Raji (cell line): ENCODE measurements around the gene CHGA.

Experiments used
- POLR2A ChIP-seq: IDR thresholded peaks from 2 replicates; pipeline ENCODE4 v1.6.1; 2011; ENCODE audit warnings: low read depth, low read length, control low read depth; ENCODE audit not compliant: insufficient read depth

CHGA gene

DNA sequence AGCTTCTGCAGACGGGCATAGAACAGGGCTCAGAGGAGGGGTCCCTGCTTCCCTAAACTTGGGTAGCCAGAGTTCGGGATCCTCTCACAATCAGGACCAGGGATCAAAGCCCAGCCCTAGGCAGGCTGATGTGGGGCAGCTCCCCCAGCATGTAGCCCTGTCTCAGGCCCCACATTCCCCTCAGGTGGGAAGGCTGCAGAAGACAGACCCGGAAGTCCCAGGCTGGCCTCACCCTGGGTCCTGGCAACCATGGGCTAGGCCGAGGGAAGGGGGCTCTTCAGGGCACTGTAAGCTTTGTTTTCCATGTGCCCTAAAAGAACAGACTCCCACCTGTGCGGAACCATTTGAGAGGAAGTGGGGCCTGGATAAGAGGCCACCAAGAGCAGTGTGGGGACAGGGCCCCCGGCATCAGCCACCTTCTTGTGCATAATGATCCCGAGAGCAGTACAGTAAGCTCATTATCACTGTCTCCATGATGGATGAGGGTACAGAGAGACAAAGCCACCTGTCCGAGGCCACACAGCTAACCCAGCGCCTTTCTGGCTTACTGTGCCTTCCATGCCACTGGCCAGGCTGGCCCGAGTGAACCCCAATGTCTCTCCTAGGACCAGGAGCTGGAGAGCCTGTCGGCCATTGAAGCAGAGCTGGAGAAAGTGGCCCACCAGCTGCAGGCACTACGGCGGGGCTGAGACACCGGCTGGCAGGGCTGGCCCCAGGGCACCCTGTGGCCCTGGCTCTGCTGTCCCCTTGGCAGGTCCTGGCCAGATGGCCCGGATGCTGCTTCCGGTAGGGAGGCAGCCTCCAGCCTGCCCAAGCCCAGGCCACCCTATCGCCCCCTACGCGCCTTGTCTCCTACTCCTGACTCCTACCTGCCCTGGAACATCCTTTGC, 11.5 kb downstream of the CHGA start:
- TF ChIP-seq POLR2A, result no peak

DNA sequence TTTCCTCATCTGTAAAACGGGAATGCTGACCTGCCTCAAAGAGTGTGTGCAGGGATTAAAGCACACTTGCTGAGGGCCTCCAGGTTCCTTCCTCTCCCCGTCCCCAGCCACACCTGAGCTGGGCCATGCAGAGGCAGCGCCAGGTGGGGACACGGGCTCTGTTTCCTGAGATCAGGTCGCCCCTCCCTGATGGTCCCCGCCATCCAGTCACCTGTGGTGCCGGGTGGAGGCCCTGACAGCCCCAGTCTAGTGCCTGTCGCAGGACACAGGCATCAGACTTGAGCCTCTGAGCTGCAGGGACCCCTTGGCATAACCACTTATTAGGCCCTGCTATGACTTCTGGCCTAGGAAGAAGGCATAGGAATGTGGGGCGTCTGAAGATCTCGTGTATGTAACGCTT, 12.5 kb downstream of the CHGA start:
- no peak for TF ChIP-seq POLR2A

DNA sequence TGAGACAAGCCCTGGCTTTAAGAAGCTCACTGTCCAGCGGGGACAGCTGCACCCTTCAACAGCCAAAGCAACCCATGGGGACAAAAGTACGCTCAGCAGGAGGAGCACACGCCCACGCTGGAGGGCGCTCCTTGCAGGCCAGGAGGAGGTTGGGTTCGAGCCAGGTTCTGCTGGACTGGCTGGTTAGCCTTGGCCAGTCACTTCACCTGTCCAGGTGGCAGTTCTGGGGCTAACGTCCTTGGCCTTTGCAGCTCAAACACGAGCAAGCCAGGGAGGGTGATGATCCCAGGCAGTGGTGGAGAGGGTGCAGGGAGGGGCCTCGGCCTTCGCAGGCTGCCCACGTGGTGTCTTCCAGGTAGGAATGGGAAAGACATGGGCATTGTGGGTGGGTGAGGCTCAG, 13.1 kb downstream of the CHGA start:
- no peak for TF ChIP-seq POLR2A

DNA sequence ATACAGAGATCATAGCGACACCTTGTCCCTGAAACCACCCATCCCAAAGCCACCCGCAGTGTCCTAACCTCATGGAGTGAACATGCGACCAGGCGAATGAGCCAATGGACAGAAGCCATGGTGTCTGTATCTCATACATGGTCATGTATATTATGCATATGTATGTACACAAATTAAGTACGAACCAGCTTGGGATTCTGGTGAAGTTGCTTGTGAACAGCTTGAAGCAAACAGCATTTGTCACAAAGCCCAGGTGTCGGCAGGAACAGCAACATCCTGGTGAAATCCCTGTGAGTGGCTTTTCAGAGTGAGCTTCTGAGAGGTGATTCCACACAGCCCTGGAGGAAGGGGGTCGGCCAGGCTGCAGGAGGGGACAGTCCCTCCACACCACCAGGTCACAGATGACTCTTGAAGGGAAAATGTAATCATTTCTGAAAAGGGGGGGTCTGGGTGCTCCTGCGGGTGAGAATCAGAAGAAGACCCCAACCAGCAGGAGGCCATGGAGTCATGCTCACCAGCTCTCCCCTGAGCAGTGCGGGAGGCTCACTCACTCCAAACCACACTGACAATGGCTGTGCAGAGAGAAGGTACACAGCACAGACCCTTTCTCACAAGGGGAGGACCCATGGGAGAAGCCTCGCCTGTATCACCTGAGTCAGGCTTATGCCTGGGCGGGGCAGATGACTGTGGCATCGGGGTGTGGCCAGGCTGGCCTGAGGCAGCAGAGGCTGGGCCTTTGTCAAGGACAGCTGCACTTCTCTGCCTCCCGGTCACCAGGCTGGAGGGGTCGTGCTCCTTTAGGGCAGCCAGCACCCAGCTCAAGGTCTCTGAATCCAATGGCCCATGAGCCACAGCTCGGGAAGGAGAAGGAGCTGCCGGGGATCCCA, 14.3 kb downstream of the CHGA start:
- no peak for TF ChIP-seq POLR2A

DNA sequence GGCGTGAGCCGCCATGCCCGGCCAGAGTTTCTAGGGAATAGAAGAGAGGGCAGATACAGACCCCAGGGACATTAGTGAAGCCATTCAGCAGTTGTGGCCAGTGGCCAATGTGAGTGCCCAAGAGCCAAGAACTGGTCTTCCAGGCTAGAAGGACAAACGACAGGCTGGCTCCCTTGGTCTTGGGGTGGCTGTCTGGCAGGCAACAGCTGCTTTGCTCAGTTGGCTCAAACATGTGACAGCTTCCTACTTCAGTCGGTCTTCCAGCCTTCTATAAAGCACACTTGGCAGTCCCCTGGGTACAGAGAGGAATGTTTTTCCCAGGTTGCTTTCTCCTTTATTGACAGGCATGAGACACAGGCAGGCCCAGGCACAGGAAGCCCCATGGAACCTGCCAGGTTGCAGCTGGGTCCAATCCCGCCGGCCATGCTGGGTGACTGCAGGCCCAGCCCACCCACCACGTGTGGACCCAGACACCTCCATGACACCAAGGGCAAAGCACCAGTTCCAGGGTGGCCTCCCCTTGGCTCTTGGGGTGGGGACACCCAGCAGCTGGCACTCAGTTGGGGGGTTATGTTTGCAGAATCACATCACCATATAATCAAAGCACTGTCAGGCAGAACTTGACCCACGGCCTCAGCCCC, 15.4 kb downstream of the CHGA start:
- no peak for TF ChIP-seq POLR2A

DNA sequence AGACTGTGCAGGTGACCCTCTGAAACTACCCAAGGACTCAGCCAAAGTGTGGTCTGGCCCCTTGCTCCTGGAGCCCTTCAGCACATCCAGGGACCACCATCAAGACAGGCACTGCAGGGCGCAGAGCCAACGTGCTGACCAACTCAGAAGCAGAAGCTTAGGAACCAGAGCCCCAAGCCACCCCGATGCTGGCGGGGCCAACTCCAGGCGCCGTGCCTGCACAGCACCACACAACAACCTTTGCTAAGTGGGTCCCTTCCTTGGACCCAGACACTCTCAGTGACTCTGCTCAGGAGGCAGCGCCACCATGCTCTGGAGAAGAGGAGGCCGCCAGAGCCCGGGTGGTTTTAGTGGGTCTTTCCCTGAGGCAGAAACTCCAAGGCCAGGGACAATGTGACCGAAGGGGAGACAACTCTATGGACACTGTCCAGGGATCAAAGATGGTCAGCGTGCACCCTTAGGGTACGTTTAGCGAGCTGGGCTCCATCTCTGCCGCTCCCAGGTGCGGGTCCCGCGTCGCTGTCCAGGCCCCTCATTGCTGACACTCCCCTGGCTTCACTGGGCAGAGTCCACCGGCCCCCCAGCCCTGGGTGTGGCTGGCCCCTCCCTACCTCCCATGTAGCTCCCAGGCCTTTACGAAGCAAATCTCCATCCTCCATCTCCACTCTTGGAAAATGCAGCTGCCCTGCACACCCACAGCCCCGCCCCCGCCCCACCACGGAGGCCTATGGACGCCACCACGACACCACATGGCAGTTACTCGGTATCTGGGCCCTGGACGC, 16.1 kb downstream of the CHGA start:
- TF ChIP-seq POLR2A, result no peak

DNA sequence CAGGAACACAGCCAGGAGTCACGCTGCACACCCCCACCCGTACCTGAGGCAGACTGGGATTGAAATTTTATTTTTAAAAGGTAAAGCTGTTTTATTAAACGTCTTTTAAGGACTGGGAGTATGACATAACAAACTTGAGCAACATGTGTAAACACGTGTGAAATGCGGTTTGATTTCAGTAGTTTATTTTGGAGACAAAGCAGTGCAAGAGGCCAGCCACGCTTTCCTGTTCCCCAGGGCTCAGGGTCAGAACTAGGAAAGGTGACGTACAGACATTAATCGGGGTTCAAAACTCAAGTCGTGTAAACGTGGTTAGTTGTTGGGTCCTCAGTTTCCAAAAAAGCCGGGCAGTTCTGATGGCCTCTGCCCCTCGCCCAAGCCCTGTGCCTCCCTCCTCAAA, 16.7 kb downstream of the CHGA start:
- TF ChIP-seq POLR2A, result no peak

DNA sequence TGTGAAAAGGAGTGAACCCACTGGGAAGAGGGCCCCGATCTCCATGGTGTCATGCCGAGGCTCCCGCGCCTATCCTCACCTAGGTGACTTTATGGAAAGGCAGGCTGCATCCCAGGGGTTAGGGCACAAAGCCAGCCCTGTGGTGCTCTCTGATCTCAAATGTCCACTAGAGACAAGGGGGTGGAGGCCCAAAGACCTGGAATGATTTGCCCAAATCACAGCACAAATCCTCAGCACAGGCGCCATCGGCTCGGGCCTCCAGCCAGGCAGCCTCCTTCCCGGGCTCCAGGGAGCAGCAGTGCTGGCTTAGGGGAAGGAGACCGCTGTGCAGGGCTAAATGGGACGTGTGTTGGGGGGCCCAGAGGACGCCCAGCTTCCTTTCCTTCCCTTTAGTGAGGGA, 17.6 kb downstream of the CHGA start:
- TF ChIP-seq POLR2A, result no peak

DNA sequence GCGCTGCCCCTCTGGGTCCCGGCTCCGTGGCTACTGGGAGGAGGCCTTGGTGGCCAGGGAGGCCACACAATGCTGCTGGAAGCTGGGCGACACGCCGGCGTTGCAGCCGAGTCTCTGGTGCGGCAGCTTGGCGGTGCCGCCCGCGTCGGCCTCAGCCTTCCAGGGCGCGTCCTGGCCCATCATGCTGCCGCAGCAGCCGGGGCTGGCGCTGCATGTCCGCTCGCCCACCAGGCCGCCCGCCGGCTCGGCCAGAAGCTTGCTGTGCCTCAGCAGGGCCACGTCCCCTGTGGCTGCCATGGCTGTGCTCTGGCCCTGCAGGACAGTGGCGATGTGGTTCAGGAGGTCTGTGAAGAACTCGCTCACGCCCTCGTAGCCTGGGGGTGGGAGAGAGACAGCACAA, 18.6 kb downstream of the CHGA start:
- no peak for TF ChIP-seq POLR2A

DNA sequence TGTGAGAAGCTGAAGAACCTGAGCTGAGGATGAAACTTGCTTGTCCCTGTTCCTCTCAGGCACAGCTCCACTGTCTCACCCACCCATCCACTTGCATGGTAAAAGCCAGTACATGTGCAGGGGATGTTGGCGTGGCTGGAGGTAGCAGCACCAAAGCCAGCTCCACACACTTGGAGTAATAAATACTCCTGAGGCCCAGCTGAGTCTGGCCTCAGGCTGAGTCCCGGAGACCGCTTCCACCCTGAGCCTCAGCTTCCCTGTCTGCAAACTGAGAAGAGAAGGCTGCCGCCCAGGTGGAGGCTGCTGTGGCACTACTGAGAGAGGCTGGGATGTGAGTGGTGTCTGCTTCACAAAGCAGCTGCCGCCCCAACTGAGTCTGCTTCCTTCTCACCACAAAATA, 19.2 kb downstream of the CHGA start:
- no peak for TF ChIP-seq POLR2A

DNA sequence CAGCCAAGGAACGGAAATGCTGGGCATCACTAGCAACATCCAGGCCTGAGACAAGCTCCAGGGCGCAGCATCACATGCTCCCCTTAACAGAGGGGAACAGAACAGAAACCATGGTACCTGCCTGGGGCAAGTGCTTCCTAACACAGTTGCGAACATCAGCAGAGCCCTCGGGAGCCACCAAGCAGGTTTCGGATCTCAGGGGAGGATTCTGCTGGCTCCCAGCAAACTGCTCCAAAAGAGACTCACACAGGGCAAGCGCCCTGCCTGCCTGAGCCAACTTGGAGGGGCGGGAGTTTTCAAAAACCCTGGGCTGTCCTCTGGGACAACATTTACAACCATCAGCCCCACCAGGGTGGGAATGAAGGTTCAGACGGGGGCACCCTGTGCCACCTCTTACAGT, 19.6 kb downstream of the CHGA start:
- no peak for TF ChIP-seq POLR2A

DNA sequence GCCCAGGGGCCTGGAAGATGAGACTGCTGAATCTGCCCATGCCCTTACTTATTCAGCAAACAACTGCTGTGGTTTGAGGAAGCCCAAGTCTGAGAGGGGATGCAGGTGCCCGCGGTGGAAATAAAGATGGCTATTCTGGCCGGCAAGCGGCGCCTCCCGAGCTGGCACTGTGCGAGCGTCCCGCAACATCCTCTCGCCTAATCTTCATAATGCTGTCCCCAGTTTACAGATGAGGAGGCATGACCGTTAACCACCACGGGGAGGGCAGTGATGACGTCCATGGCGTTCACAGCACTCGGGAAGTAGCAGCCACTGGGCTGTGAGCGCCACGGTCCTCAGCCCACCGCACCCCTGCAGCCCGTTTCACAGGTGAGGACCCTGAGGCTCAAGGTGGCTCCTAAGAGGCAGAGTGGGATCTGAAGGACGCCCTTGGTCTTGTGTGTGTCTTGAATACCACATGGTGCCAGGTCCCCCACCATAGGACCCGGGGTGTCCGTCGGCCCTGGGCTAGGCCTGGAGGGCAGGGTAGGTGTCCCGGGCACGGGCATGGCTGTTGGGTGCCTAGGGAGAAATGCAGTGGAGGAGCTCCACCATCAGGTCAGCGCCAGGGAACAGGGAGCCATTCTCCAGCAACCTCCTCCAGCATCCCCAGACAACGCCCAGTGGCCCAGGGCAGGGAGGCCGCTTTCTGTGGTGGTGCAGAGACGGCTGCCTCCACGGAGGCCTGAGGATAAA, 20.2 kb downstream of the CHGA start:
- TF ChIP-seq POLR2A, result no peak

DNA sequence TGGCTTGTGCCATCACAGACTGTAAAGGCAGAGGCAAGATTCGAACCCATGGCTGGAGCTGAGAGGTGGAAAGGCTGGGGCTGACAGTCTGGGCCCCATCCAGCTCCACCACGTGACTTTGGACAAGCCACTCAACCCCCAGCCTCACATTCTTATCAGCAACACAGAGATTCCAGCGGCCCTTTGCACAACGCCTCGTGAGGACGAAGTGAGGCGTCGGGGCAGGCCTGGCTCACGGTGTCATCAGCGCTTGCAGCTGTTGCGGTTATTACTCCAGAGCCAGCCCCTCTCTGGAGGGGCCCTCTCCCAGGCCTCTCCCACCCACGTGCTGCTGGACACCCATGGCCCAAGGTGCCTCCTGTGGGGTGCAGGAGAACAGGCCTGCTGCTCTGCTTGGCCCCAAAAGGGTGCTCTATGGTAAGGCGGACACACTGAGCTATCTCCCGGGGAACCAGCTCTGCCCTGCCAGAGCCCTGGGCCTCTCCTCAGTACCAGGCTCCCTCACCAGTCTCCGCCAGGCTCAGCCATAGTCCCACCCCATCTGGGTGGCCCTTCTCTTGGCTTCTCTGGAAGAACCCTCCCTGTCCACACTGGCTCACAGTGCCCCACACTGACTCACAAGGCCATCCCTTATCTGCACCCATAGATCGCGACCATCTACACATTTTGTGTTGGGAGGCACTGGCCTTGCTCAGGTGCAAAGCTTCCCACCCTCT, 21.1 kb downstream of the CHGA start:
- TF ChIP-seq POLR2A, result no peak

DNA sequence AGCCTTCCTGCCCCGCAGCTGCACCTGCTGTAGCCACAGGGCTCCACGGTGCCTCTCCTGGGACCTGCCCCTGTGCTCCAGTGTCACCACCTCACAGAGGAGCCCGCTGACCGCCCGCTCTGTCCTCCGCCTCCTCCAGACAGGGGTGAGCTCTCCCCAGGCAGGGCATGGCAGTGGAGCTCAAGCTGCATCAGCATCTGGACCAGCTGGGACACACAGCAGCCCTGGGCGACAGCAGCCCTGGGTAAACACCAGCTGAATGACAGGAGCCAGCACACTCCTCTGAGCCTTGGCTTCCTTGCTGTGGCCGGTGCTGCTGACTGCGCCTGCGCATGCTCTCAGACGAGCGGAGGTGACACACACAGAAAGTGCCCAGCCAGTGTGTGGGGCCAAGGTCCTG, 22.0 kb downstream of the CHGA start:
- no peak for TF ChIP-seq POLR2A
